Neutrophil (primary cell): ENCODE results near the gene POLRMT.

Experiments used
- H3K27ac ChIP-seq: fragments of 200-600 bp; sonication (generic); 2 replicates; pipeline ENCODE4 v1.5.1; 2016; ENCODE audit warnings: mild to moderate bottlenecking, moderate library complexity
- H3K27me3 ChIP-seq: fragments of 200-600 bp; sonication (generic); 2 replicates; pipeline ENCODE4 v1.6.0; 2016; ENCODE audit warnings: mild to moderate bottlenecking
- H3K36me3 ChIP-seq: fragments of 200-600 bp; sonication (generic); 2 replicates; pipeline ENCODE4 v1.5.1; 2017
- H3K4me1 ChIP-seq, 2 experiments: fragments of 200-600 bp in 1 of 2; sonication (generic) in 1 of 2; 1 replicate in 1 of 2; 2 replicates in 1 of 2; pipeline versions ENCODE4 v1.5.1 to v1.6.1; 2013 to 2016; ENCODE audit warnings: low read depth in 1 of 2, low read length in 1 of 2, mild to moderate bottlenecking in 1 of 2, moderate library complexity in 1 of 2; ENCODE audit not compliant: control insufficient read depth in 1 of 2, insufficient read depth in 1 of 2
- H3K4me3 ChIP-seq, 2 experiments: fragments of 200-600 bp in 1 of 2; sonication (generic) in 1 of 2; 1 replicate in 1 of 2; 2 replicates in 1 of 2; pipeline ENCODE4 v1.5.1; 2013 to 2016; ENCODE audit warnings: low read depth in 1 of 2, low read length in 1 of 2, mild to moderate bottlenecking in 1 of 2, moderate library complexity in 1 of 2
- H3K9me3 ChIP-seq: fragments of 200-600 bp; sonication (generic); 2 replicates; pipeline ENCODE4 v1.5.1; 2016
- TF ChIP-seq, protein P1 (sequence below): fragments of 200-600 bp; sonication (generic); IDR thresholded peaks from 2 replicates; pipeline ENCODE4 v1.5.1; 2016; ENCODE audit warnings: antibody characterized with exemption

The POLRMT gene

DNA sequence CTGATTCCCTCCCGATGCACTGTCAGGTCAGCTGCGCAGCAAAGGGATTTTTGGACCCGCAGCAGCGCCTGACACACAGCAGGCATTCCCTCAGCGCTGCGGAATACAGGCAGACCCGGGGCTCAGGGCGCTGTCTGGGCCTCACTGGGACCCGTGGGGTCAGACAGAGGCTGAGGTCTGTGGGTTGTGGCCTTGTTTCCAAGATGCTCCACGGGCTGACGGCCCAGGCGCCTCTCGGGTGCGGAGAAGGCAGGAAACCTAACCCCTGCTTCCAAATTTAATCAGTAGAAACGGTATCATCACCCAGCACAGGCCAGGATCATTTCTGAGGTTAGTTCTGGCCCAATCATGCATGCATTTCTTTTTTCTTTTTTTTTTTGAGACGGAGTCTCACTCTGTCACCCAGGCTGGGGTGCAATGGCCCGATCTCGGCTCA lies 30.4 kb upstream of the POLRMT start:
- Histone ChIP-seq H3K4me3 (peak overlapping the region; percentile 69 to 76), H3K4me1 (peaks cover 76 to 81% of the 10 kb centered on the region in 2 experiments), H3K27ac (peak overlapping the region; percentile 92), H3K27me3 (no peaks in the 10 kb centered on the region), H3K9me3 (no peaks in the 10 kb centered on the region), H3K36me3 (peaks cover 3% of the 10 kb centered on the region)
- TF ChIP-seq, protein P1, sequence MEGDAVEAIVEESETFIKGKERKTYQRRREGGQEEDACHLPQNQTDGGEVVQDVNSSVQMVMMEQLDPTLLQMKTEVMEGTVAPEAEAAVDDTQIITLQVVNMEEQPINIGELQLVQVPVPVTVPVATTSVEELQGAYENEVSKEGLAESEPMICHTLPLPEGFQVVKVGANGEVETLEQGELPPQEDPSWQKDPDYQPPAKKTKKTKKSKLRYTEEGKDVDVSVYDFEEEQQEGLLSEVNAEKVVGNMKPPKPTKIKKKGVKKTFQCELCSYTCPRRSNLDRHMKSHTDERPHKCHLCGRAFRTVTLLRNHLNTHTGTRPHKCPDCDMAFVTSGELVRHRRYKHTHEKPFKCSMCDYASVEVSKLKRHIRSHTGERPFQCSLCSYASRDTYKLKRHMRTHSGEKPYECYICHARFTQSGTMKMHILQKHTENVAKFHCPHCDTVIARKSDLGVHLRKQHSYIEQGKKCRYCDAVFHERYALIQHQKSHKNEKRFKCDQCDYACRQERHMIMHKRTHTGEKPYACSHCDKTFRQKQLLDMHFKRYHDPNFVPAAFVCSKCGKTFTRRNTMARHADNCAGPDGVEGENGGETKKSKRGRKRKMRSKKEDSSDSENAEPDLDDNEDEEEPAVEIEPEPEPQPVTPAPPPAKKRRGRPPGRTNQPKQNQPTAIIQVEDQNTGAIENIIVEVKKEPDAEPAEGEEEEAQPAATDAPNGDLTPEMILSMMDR: no peak

DNA sequence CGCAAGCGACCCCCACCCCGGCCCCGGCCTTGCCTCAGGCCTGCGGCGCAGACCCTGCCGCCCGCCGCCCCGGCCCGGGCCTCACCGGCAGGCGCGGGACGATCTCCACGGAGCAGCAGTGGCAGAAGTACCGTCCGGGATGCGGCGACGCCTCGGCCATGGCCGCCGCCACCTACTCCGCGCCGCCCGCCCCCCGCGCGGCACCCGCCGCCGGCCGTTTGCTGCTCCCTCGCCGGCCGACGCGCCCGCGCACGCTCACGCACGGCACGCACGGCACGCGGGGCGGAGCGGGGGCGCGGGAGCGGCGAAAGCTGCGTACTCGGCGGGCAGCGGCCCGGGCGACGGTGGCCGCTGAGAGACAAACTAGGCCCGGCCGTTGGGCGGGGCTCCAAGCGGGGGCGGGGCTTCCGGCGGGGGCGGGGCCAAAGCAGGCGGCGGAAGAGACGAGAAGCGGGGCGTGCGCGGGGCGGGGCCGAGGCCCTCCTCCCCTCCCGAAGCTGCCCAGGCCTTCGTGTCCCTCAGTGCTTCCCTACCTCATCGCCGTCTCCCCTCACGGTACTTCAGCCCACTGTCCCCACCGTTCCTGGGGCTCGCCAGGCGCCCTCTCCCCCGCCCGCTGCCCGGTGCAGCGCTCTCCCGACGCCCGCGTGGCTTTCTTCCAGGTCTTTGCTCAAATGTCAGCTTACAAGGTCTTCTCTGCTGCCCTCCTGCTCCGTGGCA lies 29.8 kb upstream of the POLRMT start, which contains the start of gene RNF126:
TSS of gene RNF126 (minus strand) at position 253 of the 720 bp plus-strand sequence. CDS start at position 160, 93 bp downstream.
- Histone ChIP-seq H3K4me3 (peak within 1 kb of the TSS; percentile 76 to 81), H3K9me3 (no peaks in the 10 kb centered on the region)

DNA sequence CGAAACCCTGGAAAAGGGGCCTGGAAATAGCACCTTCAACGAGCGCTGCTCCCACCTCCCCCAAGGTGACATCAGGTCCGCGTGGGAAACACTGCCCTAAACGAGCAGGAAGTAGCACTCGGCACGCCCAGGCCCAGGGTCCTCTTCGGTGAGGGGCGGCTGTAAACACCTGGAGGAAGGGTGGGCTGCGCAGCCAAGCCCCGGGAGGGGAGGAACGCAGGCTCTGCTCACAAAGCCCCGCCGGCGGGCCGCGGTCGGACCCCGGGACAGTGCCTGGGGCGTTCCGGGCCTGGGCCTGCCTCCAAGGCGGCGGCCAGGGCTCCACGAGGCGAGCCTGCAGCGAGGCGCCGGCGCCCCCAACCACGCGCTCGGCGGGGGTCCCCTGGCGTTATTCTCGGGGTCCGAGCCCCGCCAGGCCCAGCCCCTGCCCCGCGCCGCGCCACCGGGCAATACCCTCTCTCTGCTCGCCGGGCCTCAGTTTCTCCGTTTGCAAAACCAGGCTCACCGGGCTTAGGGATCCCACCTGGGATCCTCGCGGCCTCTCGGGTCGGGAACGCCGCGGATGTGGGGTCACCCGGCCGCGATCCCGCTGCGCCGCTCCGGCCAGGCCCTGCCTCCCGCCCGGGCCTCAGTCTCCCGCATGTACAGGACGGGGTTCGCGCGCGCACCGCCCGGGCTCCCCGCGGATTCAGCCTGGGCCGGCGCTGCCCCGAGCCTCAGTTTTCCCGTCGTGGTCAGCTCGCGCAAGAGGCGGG lies 29.0 kb upstream of the POLRMT start:
- H3K27ac ChIP-seq: peak overlapping the region; percentile 92
- H3K4me1 ChIP-seq: peaks cover 65 to 68% of the 10 kb centered on the region in 2 experiments
- peak overlapping the region; percentile 76 to 81 for H3K4me3 ChIP-seq
- no peaks in the 10 kb centered on the region for H3K9me3 ChIP-seq
- no peaks in the 10 kb centered on the region for H3K27me3 ChIP-seq
- H3K36me3 ChIP-seq: peaks cover 13% of the 10 kb centered on the region
- TF ChIP-seq, protein P1: no peak

More for the DNA sequence above, 29.8 kb upstream of the POLRMT start, which contains the start of gene RNF126:
- H3K27ac ChIP-seq: peak within 1 kb of the TSS; percentile 92
- TF ChIP-seq, protein P1: peak; percentile 25
- peaks cover 72 to 75% of the 10 kb centered on the region in 2 experiments for H3K4me1 ChIP-seq
- H3K27me3 ChIP-seq: no peaks in the 10 kb centered on the region
- peaks cover 8% of the 10 kb centered on the region for H3K36me3 ChIP-seq

DNA sequence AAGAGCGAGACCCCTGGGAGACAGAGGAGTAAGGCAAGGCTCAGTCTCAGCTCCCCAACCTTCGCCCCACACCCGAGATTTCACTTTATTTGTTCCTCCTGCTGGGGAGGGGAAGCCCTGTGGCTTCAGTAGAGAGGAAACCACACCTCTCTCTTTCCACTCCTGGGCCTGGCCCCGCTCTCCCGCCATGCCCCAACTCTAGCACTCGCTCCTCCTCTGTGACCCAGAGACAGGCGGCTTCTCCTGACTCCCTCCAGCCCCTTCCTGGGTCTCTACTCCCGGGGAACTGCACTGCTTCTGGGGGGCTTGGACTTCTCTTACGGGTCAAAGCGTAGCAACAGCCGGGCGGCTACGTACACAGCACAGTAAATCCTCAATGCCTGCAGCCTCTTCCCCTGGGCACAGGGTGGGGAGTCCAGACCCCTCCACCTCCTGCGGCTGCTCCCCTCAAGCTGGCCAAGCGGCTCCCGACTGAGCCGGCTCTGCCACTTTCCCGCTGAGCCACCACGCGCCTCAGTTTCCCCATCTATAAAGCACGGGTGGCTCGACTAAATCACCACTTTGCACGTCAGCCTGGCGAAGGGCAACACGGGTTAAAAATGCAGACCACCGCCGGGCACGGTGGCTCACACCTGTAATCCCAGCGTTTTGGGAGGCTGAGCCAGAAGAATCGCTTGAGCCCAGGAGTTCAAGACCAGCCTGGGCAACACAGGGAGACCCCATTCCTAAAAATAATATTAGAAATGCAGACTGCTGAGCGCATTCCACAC lies 28.3 kb upstream of the POLRMT start:
- H3K4me1 ChIP-seq: peaks cover 57 to 60% of the 10 kb centered on the region in 2 experiments
- H3K36me3 ChIP-seq: peaks cover 16% of the 10 kb centered on the region
- H3K27ac ChIP-seq: peak overlapping the region; percentile 92
- H3K9me3 ChIP-seq: no peaks in the 10 kb centered on the region
- TF ChIP-seq, protein P1: no peak
- H3K27me3 ChIP-seq: no peaks in the 10 kb centered on the region
- H3K4me3 ChIP-seq: peak overlapping the region; percentile 76 to 81

DNA sequence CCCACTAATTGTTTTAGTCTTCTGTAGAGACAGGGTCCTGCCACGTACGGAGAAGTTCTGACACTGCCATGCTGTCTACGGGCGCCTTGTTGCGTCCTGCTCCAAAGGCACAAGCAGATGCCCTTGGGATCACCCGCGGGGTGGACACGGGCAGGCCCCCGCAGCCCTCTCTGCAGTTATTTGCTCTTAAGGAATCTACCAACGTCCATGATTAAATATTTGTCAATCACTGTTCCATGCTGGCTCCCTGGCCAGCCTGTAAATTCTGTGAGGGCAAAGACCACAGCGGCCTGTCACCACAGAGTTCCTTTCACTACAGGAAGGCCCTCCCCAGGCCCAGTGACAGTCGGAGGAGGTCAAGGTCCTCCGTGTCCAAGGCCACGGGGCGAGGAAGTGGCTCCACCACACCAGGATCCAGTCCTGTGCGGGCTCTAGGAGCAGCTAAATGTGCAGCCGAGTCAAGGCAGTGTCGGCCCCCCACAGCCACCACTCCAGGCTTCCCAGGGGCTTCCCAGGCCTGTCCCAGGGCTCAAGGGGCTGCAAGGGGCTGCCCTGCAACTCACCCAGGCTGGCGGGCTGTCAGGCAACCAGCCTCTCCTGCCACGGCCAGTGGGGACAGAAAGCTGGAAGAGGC lies 27.6 kb upstream of the POLRMT start:
- Histone ChIP-seq H3K27ac (peak overlapping the region; percentile 92), H3K27me3 (no peaks in the 10 kb centered on the region), H3K9me3 (no peaks in the 10 kb centered on the region), H3K36me3 (peaks cover 16% of the 10 kb centered on the region), H3K4me1 (peaks cover 54 to 57% of the 10 kb centered on the region in 2 experiments), H3K4me3 (peak overlapping the region; percentile 76 to 81)
- TF ChIP-seq, protein P1: no peak
